ENCODE data around the gene C12orf43.

The C12orf43 gene

GRCh38 chr12:120999191-121000120, 16.8 kb downstream of the C12orf43 start:
- DNase-seq (ENCODE audit: low read depth in 2 of 2): no peak

- DNase-seq (ENCODE audit: low read depth in 2 of 2): no peak
Measured at GRCh38 chr12:120998435-120998834, 17.9 kb downstream of the C12orf43 start.

DNA sequence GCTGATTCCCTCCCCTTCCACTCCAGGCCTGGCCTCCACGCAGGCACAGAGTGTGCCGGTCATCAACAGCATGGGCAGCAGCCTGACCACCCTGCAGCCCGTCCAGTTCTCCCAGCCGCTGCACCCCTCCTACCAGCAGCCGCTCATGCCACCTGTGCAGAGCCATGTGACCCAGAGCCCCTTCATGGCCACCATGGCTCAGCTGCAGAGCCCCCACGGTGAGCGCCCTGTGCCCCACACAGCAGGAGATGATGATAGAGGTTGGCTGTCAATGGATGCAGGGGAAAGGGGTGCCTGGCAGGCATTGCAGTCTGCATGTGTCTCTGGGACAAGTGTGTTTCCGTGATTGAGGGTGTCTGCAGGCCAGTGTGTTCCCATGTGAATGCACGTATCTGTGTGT, 18.8 kb downstream of the C12orf43 start:
- DNase-seq (ENCODE audit: low read depth in 2 of 2): no peak

DNA sequence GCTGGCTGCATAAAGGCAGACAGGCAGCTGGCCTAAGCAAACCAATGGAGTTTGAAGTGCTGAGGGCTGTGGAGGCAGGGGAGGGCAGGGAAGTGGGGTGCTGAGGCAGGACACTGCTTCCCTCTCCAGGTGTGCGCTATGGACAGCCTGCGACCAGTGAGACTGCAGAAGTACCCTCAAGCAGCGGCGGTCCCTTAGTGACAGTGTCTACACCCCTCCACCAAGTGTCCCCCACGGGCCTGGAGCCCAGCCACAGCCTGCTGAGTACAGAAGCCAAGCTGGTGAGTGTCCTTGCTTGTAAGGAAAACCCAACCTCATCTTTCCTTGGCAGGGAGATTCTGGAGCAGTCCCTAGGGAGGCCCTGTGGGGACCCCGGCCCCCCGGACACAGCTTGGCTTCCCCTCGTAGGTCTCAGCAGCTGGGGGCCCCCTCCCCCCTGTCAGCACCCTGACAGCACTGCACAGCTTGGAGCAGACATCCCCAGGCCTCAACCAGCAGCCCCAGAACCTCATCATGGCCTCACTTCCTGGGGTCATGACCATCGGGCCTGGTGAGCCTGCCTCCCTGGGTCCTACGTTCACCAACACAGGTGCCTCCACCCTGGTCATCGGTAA, 20.0 kb downstream of the C12orf43 start:
- no peak for DNase-seq (ENCODE audit: low read depth in 2 of 2)

GRCh38 chr12:120994589-120995337, 21.5 kb downstream of the C12orf43 start:
- DNase-seq (ENCODE audit: low read depth in 2 of 2): no peak

- no peak for DNase-seq (ENCODE audit: low read depth in 2 of 2)
Measured at GRCh38 chr12:120994059-120994458, 22.2 kb downstream of the C12orf43 start.

DNA sequence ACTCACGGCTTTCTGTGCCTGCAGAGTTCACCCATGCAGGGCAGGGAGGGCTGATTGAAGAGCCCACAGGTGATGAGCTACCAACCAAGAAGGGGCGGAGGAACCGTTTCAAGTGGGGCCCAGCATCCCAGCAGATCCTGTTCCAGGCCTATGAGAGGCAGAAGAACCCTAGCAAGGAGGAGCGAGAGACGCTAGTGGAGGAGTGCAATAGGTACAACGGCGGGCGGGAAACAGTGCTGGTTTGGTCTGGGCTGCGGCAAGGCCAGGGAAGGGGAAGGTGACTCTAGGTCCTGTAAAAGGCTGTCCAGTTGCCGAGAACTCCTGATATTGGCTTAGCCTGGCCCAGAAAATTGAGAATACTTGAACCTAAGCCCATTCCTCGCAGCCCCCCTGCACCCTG, 22.8 kb downstream of the C12orf43 start:
- no peak for DNase-seq (ENCODE audit: low read depth in 2 of 2)

DNA sequence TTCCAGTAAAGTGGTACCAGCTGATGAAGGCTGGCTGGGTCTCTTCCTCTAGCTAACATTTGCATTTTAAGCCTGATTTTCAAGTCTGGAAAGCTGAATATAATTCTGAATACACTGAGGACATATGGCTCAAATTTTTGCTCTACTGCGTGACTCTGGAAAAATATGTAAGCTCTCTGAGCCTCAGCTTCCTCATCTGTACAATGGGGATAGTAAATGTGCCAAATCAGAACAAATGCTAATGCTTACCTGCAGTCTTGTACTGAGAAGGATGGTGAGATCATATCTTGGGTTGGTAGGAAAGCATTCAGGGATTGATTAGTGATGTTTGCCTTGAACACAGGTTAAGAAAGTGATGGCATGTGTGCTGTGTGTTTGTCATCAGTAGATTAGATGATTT, 23.3 kb downstream of the C12orf43 start:
- DNase-seq (ENCODE audit: low read depth in 2 of 2): no peak

GRCh38 chr12:120991965-120992364, 24.3 kb downstream of the C12orf43 start:
- DNase-seq (ENCODE audit: low read depth in 2 of 2): no peak

DNA sequence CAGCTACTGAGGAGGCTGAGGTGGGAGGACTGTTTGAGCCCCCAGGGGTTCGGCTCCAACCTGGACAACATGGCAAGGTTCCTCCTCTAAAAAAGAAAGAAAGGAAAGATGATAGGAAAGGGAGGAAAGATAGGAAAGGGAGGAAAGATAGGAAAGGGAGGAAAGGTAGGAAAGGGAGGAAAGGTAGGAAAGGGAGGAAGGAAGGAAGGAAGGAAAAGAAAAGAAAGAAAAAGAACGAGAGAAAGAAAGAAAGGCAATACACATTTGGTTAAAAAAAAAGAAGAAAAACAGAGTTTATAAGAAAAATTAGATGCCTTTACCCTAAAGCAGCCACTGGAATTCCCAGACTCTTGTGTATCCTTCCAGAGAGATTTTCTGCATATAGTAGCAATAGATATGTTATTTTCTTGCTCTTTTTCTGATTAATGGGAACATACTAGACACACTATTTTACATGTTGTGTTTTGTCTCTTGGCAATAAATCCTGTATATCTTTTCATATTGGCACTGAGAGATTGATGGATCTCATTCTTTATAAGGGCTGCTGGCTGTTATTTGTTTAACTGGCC, 25.7 kb downstream of the C12orf43 start:
- no peak for DNase-seq (ENCODE audit: low read depth in 2 of 2)

DNA sequence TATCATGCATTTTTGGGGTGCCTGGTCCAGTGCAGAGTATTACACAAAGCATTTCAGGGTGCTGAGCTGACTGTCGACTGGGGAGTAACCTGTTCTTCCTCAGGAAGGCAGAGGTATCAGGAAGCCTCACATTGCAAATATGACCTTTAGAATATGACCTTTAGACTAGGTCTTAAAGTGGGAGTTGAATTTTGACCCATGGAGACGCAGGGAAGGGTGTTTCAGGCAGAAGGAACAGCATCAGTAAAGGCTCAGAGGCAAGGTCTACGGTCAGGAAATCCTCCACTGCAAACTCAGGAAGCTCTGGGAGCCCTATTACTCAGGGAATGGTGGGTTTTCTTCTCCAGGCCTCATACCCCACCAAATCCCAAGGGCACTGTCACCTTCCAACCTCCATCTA, 26.6 kb downstream of the C12orf43 start:
- no peak for DNase-seq (ENCODE audit: low read depth in 2 of 2)

GRCh38 chr12:120988658-120989057, 27.6 kb downstream of the C12orf43 start:
- no peak for DNase-seq (ENCODE audit: low read depth in 2 of 2)

- DNase-seq (ENCODE audit: low read depth in 2 of 2): no peak
Measured at GRCh38 chr12:120988234-120988633, 28.1 kb downstream of the C12orf43 start.

DNA sequence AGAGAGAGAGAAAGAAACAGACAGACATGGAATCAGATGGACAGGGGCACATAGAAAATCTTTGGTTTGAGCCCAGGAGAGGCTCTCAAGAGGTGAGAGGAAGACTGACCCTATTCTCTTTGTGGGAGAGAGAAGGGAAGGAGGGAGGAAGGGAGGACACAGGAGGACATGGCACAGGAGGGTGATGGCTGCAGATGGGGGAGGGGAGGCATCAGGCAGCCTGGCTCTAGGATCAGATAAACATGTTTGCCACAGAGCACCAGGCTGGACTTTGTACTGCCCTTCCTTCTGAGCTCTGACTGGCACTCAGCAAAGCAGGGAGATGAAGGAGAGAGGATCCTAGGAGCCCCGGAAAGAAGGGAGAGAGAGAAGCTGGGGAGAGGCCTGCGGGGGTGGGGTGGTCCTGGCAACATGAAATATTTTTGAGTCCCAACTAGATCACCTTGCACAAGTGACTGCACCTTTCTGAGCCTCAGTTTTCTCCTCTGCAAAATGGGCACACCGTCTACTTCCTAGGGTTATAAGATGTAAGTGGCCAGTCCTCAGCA, 31.9 kb downstream of the C12orf43 start:
- no peak for DNase-seq (ENCODE audit: low read depth in 2 of 2)

GRCh38 chr12:120983759-120984158, 32.5 kb downstream of the C12orf43 start:
- no peak for DNase-seq (ENCODE audit: low read depth in 2 of 2)

DNA sequence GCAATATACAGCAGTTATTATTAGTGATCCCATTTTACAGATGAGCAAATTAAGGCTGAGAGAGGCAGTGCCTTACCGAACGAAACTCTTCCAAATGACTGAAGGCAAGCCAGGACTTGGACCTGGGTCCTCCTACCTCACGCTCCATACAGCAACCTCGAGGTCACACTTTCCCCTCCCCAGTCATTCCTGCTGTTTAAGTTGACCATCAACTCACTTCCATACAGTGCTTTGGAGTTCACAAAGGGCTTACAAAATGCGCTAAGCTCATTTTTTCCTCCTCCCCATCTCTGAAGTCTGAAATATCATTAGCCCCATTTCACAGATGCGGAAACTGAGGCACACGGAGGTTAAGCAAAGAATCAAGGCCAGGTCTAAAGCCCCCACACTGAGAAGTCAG, 33.6 kb downstream of the C12orf43 start:
- no peak for DNase-seq (ENCODE audit: low read depth in 2 of 2)

GRCh38 chr12:120981407-120981941, 34.8 kb downstream of the C12orf43 start:
- no peak for DNase-seq (ENCODE audit: low read depth in 2 of 2)

- no peak for DNase-seq (ENCODE audit: low read depth in 2 of 2)
Measured at GRCh38 chr12:120980800-120981368, 35.4 kb downstream of the C12orf43 start.

- DNase-seq (ENCODE audit: low read depth in 2 of 2): no peak
Measured at GRCh38 chr12:120979862-120980696, 36.2 kb downstream of the C12orf43 start.

DNA sequence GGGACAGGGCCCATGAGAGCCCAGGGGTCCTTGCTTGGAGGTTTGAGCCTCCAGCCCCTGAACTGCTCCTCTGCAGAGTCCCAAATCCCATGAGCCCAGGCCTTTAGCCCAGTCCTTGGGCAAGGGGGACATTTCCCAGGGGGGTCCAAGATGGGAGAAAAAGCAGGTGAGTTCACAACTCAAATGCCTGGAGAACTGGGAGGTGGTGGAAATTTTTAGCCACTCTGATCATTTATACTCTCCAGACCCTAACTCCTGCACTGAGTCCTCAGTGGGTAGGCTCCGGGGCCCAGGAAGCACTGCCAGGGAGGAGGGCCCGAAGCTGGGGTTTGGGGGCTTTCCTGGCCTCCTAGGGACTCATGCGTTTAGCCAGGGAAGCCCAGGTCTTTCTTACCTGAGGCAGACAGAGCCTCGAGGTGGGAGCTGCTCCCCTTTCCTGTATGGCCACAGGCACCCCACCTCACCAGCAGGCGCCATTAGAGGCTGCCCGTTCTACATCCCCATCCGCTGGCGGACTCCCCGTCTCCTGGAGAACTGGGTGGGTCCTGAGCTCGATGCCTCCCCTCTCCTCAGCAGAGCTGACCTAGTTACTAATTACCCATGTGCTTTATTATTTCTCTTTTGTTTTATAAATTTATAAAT, 36.9 kb downstream of the C12orf43 start:
- no peak for DNase-seq (ENCODE audit: low read depth in 2 of 2)

Measured in activated CD8-positive, alpha-beta memory T cell treated with anti-CD3 and anti-CD28 coated beads for 4 hours (primary cell).